ENCODE results near the gene NUDCD3. TPM values are rescaled to one million over a fixed set of nuclear protein-coding genes. Genes with fewer than 3 reads are reported as not detected.

NUDCD3 gene
- polyA plus RNA-seq, 1 donor (not counting 4 experiments of a cell fraction or from before 2014, with no cell fraction given), result 58.7 TPM

DNA sequence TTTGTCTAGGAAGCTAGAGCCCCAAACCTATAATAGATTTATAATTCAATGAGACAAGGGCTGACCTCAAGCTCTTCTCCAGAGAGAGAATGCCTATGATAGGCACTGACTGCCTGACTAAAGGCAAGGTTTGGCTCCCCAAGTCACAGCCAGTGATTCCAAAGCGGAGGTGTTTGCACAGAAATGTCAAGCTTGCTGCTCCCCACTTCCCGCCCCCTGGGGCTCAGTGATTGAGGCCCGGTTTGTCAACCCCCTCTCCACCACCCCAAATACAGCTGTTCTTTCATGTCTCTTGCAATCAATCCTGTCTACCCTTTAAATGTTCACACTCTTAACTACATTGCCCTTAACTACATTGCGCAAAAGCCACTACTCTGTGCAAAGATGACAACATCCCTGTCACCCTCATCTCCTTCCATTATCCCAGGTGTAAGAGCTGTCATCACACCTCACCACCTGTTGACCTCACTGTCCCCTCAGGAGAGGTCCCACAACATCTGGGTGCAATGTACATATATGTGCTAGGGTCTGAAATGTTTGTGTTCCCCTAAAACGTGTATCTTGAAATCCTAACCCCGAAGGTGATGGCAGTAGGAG is 58.0 kb downstream of the NUDCD3 start:
- dilution Hi-C loops (cut with MboI; ENCODE audit: extremely low pct_ligation_motif_present, low sequenced_read_pairs), result no loop called here
- peaks cover 4% of the 10 kb centered on the region for H3K4me1 ChIP-seq (ENCODE audit: control insufficient read depth, extremely low read depth, insufficient read depth, low read length)
- H4K20me1 ChIP-seq (ENCODE audit: control insufficient read depth, extremely low read depth, insufficient read depth, low read length), result peaks cover 2% of the 10 kb centered on the region
- DNase-seq (ENCODE audit: low read depth, low spot score), result no peak
- no peak overlapping the region for H3K4me2 ChIP-seq (ENCODE audit: control insufficient read depth, extremely low read depth, insufficient read depth, low read depth, low read length)
- H3K36me3 ChIP-seq (ENCODE audit: control insufficient read depth in 2 of 2, extremely low read depth in 1 of 2, insufficient read depth in 2 of 2, low read length in 2 of 2), result peaks cover 12 to 18% of the 10 kb centered on the region in 2 experiments
- no peak overlapping the region for H3K27ac ChIP-seq (ENCODE audit: control insufficient read depth, insufficient read depth, low read length)
- no peak for TF ChIP-seq EZH2 (IDR thresholded peaks at IDR 0.05; ENCODE audit: low read length)
- TF ChIP-seq, protein P1, sequence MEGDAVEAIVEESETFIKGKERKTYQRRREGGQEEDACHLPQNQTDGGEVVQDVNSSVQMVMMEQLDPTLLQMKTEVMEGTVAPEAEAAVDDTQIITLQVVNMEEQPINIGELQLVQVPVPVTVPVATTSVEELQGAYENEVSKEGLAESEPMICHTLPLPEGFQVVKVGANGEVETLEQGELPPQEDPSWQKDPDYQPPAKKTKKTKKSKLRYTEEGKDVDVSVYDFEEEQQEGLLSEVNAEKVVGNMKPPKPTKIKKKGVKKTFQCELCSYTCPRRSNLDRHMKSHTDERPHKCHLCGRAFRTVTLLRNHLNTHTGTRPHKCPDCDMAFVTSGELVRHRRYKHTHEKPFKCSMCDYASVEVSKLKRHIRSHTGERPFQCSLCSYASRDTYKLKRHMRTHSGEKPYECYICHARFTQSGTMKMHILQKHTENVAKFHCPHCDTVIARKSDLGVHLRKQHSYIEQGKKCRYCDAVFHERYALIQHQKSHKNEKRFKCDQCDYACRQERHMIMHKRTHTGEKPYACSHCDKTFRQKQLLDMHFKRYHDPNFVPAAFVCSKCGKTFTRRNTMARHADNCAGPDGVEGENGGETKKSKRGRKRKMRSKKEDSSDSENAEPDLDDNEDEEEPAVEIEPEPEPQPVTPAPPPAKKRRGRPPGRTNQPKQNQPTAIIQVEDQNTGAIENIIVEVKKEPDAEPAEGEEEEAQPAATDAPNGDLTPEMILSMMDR (optimal IDR thresholded peaks at IDR 0.05 in 1 of 3, IDR thresholded peaks at IDR 0.05 in 1 of 3, conservative IDR thresholded peaks at IDR 0.05 in 1 of 3; ENCODE audit: extremely low read depth in 1 of 3, insufficient read depth in 2 of 3, low read length in 3 of 3), result no peak
- peaks cover 67% of the 10 kb centered on the region for H3K79me2 ChIP-seq (ENCODE audit: control insufficient read depth, insufficient read depth, low read length)
- H3K9me1 ChIP-seq (ENCODE audit: control insufficient read depth, extremely low read depth, insufficient read depth, low read length), result no peaks in the 10 kb centered on the region
- no peak overlapping the region for H2AFZ ChIP-seq (ENCODE audit: control insufficient read depth, low read length)
- no peak overlapping the region for H3K4me3 ChIP-seq (ENCODE audit: control insufficient read depth in 2 of 3, extremely low read depth in 1 of 3, insufficient read depth in 2 of 3, low read depth in 1 of 3, low read length in 3 of 3)
- H3K9me3 ChIP-seq (ENCODE audit: control insufficient read depth, low read depth, low read length), result no peaks in the 10 kb centered on the region
- no peaks in the 10 kb centered on the region for H3K27me3 ChIP-seq (ENCODE audit: control insufficient read depth, extremely low read depth, insufficient read depth, low read length)
- no peak for FAIRE-seq
- H3K9ac ChIP-seq (ENCODE audit: control insufficient read depth, extremely low read depth, insufficient read depth, low read length), result no peak overlapping the region

DNA sequence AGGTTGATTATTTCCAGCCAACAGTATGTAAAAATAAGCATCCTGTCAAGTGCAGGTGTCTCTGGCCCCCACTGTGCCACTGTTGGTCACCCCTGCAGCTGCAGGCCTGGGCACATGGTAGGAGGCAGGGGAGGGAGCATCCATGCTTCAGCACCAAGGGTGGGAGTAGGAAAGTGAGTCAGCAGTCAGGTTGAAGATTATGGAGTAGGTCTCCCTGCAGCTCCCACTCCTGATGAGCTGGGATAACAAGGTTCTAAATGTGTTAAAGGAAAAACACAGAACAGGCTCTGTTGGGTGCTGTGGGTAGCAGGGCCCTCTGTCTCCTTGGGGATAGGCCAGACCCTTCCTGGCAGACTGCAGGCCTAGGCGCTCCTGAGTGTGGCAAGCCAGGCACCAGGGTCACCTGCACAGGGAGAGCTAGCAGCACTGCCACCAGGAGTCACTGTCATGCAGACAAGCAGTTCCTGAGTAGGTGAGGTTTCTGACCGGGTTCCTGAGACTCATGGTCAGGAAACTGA is 59.3 kb downstream of the NUDCD3 start:
- H3K79me2 ChIP-seq (ENCODE audit: control insufficient read depth, insufficient read depth, low read length), result peaks cover 64% of the 10 kb centered on the region

More for the DNA sequence above, 59.3 kb downstream of the NUDCD3 start:
- Histone ChIP-seq H3K4me3 (ENCODE audit: control insufficient read depth in 2 of 3, extremely low read depth in 1 of 3, insufficient read depth in 2 of 3, low read depth in 1 of 3, low read length in 3 of 3) (no peak overlapping the region), H2AFZ (ENCODE audit: control insufficient read depth, low read length) (no peak overlapping the region), H3K9me3 (ENCODE audit: control insufficient read depth, low read depth, low read length) (no peaks in the 10 kb centered on the region), H3K4me2 (ENCODE audit: control insufficient read depth, extremely low read depth, insufficient read depth, low read depth, low read length) (no peak overlapping the region), H3K9me1 (ENCODE audit: control insufficient read depth, extremely low read depth, insufficient read depth, low read length) (no peaks in the 10 kb centered on the region), H3K9ac (ENCODE audit: control insufficient read depth, extremely low read depth, insufficient read depth, low read length) (no peak overlapping the region), H4K20me1 (ENCODE audit: control insufficient read depth, extremely low read depth, insufficient read depth, low read length) (peaks cover 2% of the 10 kb centered on the region), H3K27me3 (ENCODE audit: control insufficient read depth, extremely low read depth, insufficient read depth, low read length) (no peaks in the 10 kb centered on the region), H3K4me1 (ENCODE audit: control insufficient read depth, extremely low read depth, insufficient read depth, low read length) (peaks cover 4% of the 10 kb centered on the region), H3K27ac (ENCODE audit: control insufficient read depth, insufficient read depth, low read length) (no peak overlapping the region), H3K36me3 (ENCODE audit: control insufficient read depth in 2 of 2, extremely low read depth in 1 of 2, insufficient read depth in 2 of 2, low read length in 2 of 2) (peaks cover 18 to 24% of the 10 kb centered on the region in 2 experiments)
- DNase-seq (ENCODE audit: low read depth, low spot score) (no peak), FAIRE-seq (no peak)
- dilution Hi-C loops (cut with MboI; ENCODE audit: extremely low pct_ligation_motif_present, low sequenced_read_pairs), result no loop called here
- TF ChIP-seq EZH2 (IDR thresholded peaks at IDR 0.05; ENCODE audit: low read length), result no peak
- TF ChIP-seq, protein P1 (optimal IDR thresholded peaks at IDR 0.05 in 1 of 3, IDR thresholded peaks at IDR 0.05 in 1 of 3, conservative IDR thresholded peaks at IDR 0.05 in 1 of 3; ENCODE audit: extremely low read depth in 1 of 3, insufficient read depth in 2 of 3, low read length in 3 of 3), result peak in 2 of 3 experiments; percentile 20 to 40
